K562 (cell line): ENCODE measurements around the gene AKIRIN1. TPM values are rescaled to one million over a fixed set of nuclear protein-coding genes. Genes with fewer than 3 reads are reported as not detected.

ENCODE experiments used
- BCLAF1 ChIP-seq, 2 experiments: fragments of 450-650 bp in 1 of 2; IDR thresholded peaks; 2 replicates each; pipeline ENCODE4 v1.6.1; 2011 to 2017; ENCODE audit warnings: low read depth in 2 of 2, antibody characterized with exemption in 1 of 2, borderline replicate concordance in 1 of 2, low read length in 1 of 2, mild to moderate bottlenecking in 1 of 2, mixed read lengths in 1 of 2; ENCODE audit not compliant: control insufficient read depth in 1 of 2
- CTBP1 ChIP-seq: fragments of 450-650 bp; IDR thresholded peaks from 2 replicates; pipeline ENCODE4 v1.6.1; 2016; ENCODE audit warnings: borderline replicate concordance
- CXXC5 ChIP-seq: fragments of 250-450 bp; sonication (Bioruptor Pico); IDR thresholded peaks from 2 replicates; pipeline ENCODE4 v1.8.0; 2022; ENCODE audit warnings: inconsistent platforms, mild to moderate bottlenecking, moderate library complexity
- FOSL1 ChIP-seq: fragments of 200-800 bp; sonication (Bioruptor generic); conservative IDR thresholded peaks from 2 replicates; pipeline ENCODE4 v1.6.1; 2016; ENCODE audit warnings: missing genetic modification characterization, missing compliant biosample characterization
- KLF13 ChIP-seq: fragments of 450-650 bp; IDR thresholded peaks from 2 replicates; pipeline ENCODE4 v1.6.1; 2016; ENCODE audit warnings: missing genetic modification characterization, low read depth, mild to moderate bottlenecking, missing compliant biosample characterization, moderate library complexity, borderline replicate concordance
- NEUROD1 ChIP-seq: fragments of 150-350 bp; IDR thresholded peaks from 2 replicates; pipeline ENCODE4 v1.6.1; 2014; ENCODE audit warnings: borderline replicate concordance, low read length, low read depth; ENCODE audit not compliant: partially characterized antibody
- NR1H2 ChIP-seq: sonication (generic); formaldehyde crosslinking; IDR thresholded peaks from 2 replicates; pipeline ENCODE4 v1.4.0; 2020; ENCODE audit warnings: mild to moderate bottlenecking, missing genetic modification reagents
- POLR2G ChIP-seq: fragments of 200-400 bp; formaldehyde crosslinking; IDR thresholded peaks from 2 replicates; pipeline ENCODE4 v1.6.1; 2017; ENCODE audit warnings: low read depth, mild to moderate bottlenecking, antibody characterized with exemption, low read length, moderate library complexity
- TSC22D4 ChIP-seq: fragments of 450-650 bp; IDR thresholded peaks from 2 replicates; pipeline ENCODE4 v1.6.1; 2016; ENCODE audit warnings: missing genetic modification characterization, missing biosample characterization, control low read depth
- ZNF551 ChIP-seq: fragments of 250-450 bp; sonication (Bioruptor Pico); IDR thresholded peaks from 2 replicates; pipeline ENCODE4 v1.5.0; 2021; ENCODE audit warnings: mild to moderate bottlenecking, moderate library complexity
- ZNF655 ChIP-seq: fragments of 250-450 bp; sonication (Bioruptor Pico); IDR thresholded peaks from 2 replicates; pipeline ENCODE4 v1.5.0; 2021
- ZSCAN29 ChIP-seq: fragments of 450-650 bp; IDR thresholded peaks from 2 replicates; pipeline ENCODE4 v1.6.1; 2017
- polyA plus RNA-seq, 8 experiments: library from polyadenylated mRNA; depleted of rRNA in 4 of 8; stranded (reverse) in 5 of 8; unstranded in 3 of 8; fragments of >200 nt; fragmentation: Nextera tagmentation in 2 of 8; fragmentation: Illumina TruSeq in 1 of 8; extraction: Ambion mirVana in 2 of 8; extraction: Trizol in 1 of 8; gene quantifications; 2 replicates each; pipeline versions ENCODE4 v1.2.1 to v1.2.3, GENCODE V29; 2011 to 2014; ENCODE audit warnings: inconsistent platforms in 1 of 8, missing spikeins in 1 of 8
- total RNA-seq, 7 experiments: library from RNA; depleted of rRNA in 6 of 7; stranded (reverse); fragments of >200 nt in 6 of 7; fragmentation: Illumina TruSeq in 2 of 7; extraction: Trizol in 2 of 7; gene quantifications; 2 replicates each; pipeline versions ENCODE4 v1.2.1 to v1.2.3, GENCODE V29; 2011 to 2021; ENCODE audit warnings: low replicate concordance in 1 of 7
- TF ChIP-seq, protein P1 (sequence below): sonication (generic); formaldehyde crosslinking; IDR thresholded peaks from 2 replicates; pipeline ENCODE4 v1.8.1; 2023; ENCODE audit warnings: mild to moderate bottlenecking, missing genetic modification reagents
- TF ChIP-seq, protein P2 (sequence below): fragments of 250-450 bp; sonication (Bioruptor Pico); IDR thresholded peaks from 2 replicates; pipeline ENCODE4 v1.8.0; 2022; ENCODE audit warnings: inconsistent platforms
- TF ChIP-seq, protein P3 (sequence below): fragments of 250-450 bp; sonication (Bioruptor Pico); IDR thresholded peaks from 2 replicates; pipeline ENCODE4 v1.4.0; 2020

AKIRIN1 gene
- total and polyA plus RNA-seq, 9 of the 15 experiments (the other 6 are each of a cell fraction or from before 2014, with no cell fraction given), result 11.5 to 139 (median 83.4) TPM

- TF ChIP-seq ZNF655 (no peak), ZNF551 (no peak), KLF13 (0 out of 2 replicates have a peak, but pooled peaks have one; percentile 16), CTBP1 (peak; percentile 46; the same call in 1 of the 2 replicates), POLR2G (peak; percentile 98), FOSL1 (tag) (peak; percentile 37; the same call in 1 of the 2 replicates), NEUROD1 (peak; percentile 96), CXXC5 (CRISPR knock-in tag) (peak; percentile 80), TSC22D4 (tag) (no peak), BCLAF1 (IDR thresholded peaks at IDR 0.05; ENCODE audit: borderline replicate concordance in 1 of 2, control insufficient read depth in 1 of 2, low read depth in 2 of 2, low read length in 1 of 2) (peak in 1 of 2 experiments; percentile 95; a peak in 2 of 4 replicates), ZSCAN29 (peak; percentile 27; the same call in 1 of the 2 replicates), NR1H2 (CRISPR knock-in tag) (no peak)
- TF ChIP-seq, protein P1, sequence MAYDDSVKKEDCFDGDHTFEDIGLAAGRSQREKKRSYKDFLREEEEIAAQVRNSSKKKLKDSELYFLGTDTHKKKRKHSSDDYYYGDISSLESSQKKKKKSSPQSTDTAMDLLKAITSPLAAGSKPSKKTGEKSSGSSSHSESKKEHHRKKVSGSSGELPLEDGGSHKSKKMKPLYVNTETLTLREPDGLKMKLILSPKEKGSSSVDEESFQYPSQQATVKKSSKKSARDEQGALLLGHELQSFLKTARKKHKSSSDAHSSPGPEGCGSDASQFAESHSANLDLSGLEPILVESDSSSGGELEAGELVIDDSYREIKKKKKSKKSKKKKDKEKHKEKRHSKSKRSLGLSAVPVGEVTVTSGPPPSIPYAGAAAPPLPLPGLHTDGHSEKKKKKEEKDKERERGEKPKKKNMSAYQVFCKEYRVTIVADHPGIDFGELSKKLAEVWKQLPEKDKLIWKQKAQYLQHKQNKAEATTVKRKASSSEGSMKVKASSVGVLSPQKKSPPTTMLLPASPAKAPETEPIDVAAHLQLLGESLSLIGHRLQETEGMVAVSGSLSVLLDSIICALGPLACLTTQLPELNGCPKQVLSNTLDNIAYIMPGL (CRISPR knock-in tag), result peak; percentile 86; the same call in 1 of the 2 replicates
- TF ChIP-seq, protein P2, sequence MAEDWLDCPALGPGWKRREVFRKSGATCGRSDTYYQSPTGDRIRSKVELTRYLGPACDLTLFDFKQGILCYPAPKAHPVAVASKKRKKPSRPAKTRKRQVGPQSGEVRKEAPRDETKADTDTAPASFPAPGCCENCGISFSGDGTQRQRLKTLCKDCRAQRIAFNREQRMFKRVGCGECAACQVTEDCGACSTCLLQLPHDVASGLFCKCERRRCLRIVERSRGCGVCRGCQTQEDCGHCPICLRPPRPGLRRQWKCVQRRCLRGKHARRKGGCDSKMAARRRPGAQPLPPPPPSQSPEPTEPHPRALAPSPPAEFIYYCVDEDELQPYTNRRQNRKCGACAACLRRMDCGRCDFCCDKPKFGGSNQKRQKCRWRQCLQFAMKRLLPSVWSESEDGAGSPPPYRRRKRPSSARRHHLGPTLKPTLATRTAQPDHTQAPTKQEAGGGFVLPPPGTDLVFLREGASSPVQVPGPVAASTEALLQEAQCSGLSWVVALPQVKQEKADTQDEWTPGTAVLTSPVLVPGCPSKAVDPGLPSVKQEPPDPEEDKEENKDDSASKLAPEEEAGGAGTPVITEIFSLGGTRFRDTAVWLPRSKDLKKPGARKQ (CRISPR knock-in tag), result no peak
- TF ChIP-seq, protein P3, sequence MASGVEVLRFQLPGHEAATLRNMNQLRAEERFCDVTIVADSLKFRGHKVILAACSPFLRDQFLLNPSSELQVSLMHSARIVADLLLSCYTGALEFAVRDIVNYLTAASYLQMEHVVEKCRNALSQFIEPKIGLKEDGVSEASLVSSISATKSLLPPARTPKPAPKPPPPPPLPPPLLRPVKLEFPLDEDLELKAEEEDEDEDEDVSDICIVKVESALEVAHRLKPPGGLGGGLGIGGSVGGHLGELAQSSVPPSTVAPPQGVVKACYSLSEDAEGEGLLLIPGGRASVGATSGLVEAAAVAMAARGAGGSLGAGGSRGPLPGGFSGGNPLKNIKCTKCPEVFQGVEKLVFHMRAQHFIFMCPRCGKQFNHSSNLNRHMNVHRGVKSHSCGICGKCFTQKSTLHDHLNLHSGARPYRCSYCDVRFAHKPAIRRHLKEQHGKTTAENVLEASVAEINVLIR, result peak; percentile 96
Measured at GRCh38 chr1:38990738-38991637, at the start of gene AKIRIN1 (continued).
